Fibroblast of villous mesenchyme (primary cell): ENCODE measurements around the gene IFNAR2. TPM values are rescaled to one million over a fixed set of nuclear protein-coding genes. Genes with fewer than 3 reads are reported as not detected.

Experiments
- DNase-seq: peaks from one replicate; pipeline ENCODE4 v3.0.0-alpha.2; 2010; ENCODE audit warnings: low read depth
- H3K4me3 ChIP-seq: 2 replicates; pipeline ENCODE4 v1.5.1; 2011; ENCODE audit warnings: low read depth, mild to moderate bottlenecking, low read length
- total RNA-seq: library from RNA; depleted of rRNA; stranded (reverse); fragments of >200 nt; gene quantifications from 2 replicates; pipeline ENCODE4 v1.2.3, GENCODE V29; 2012
- TF ChIP-seq, protein P1 (sequence below): IDR thresholded peaks from 2 replicates; pipeline ENCODE4 v1.5.1; 2012; ENCODE audit warnings: low read depth, mild to moderate bottlenecking, low read length; ENCODE audit not compliant: insufficient read depth

The IFNAR2 gene
- total RNA-seq, 1 donor: 5.2 TPM

DNA sequence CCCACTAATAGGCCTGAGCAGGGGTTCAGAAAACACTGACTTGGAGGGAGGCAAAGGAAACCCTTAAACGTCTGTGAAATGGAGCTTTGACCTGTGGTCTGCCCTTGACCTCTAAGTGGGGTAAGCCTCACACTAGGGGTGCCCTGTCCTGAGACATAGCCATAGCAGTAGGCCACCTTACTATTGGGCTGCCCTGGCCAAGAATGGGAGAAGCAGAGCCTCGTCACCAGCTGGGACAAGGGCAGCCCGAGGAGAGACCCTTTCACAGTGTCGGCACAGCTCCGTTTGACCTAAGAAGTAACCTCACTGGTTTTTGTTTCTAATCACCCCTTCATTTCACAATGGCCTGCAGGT, 26.4 kb upstream of the IFNAR2 start:
- H3K4me3 ChIP-seq: no peak overlapping the region
- no peak for DNase-seq
- TF ChIP-seq, protein P1, sequence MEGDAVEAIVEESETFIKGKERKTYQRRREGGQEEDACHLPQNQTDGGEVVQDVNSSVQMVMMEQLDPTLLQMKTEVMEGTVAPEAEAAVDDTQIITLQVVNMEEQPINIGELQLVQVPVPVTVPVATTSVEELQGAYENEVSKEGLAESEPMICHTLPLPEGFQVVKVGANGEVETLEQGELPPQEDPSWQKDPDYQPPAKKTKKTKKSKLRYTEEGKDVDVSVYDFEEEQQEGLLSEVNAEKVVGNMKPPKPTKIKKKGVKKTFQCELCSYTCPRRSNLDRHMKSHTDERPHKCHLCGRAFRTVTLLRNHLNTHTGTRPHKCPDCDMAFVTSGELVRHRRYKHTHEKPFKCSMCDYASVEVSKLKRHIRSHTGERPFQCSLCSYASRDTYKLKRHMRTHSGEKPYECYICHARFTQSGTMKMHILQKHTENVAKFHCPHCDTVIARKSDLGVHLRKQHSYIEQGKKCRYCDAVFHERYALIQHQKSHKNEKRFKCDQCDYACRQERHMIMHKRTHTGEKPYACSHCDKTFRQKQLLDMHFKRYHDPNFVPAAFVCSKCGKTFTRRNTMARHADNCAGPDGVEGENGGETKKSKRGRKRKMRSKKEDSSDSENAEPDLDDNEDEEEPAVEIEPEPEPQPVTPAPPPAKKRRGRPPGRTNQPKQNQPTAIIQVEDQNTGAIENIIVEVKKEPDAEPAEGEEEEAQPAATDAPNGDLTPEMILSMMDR: no peak

DNA sequence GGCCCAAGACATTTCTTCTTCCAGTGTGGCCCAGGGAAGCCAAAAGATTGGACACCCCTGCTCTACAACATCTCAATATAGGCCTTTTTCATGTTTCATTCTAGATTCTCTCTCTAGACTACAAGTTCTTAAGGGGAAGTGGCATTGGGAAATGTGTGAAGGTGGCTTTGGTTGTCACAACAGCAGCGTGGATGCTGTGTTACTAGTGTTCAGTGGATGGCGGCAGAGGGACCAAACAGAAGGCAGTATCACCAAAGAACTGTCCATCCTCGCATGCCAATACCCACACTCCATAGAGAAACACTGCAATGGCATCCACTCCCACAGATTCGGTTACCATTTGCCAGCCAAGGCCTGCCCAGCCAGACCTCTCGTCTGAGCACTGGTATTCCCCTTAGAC, 24.3 kb upstream of the IFNAR2 start:
- DNase-seq: no peak
- H3K4me3 ChIP-seq: no peak overlapping the region
- TF ChIP-seq, protein P1: no peak

DNA sequence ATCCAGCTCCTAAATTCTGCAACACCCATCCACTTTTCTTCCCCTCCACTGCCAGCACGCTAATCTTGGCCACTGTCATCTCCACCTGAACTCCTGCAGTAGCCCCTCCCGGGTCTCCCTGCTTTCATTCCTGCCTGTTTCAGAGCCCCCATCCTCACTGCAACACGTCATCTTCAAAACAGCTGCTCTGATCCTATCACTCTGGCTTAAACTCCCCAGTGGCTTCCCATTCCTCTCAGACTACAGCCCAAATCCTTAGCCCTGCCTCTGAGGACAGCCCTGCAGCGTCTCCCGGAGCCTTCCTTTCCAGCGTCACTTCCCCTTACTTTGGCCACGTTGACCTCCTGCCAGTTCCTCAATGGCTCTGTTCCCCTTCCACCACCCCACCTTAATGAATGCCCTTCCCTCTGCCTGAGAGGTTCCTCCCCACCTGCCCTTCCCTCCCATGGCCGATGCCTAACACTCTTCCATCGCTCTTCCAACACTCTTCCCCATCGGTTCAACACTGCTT, 22.9 kb upstream of the IFNAR2 start:
- no peak overlapping the region for H3K4me3 ChIP-seq

DNA sequence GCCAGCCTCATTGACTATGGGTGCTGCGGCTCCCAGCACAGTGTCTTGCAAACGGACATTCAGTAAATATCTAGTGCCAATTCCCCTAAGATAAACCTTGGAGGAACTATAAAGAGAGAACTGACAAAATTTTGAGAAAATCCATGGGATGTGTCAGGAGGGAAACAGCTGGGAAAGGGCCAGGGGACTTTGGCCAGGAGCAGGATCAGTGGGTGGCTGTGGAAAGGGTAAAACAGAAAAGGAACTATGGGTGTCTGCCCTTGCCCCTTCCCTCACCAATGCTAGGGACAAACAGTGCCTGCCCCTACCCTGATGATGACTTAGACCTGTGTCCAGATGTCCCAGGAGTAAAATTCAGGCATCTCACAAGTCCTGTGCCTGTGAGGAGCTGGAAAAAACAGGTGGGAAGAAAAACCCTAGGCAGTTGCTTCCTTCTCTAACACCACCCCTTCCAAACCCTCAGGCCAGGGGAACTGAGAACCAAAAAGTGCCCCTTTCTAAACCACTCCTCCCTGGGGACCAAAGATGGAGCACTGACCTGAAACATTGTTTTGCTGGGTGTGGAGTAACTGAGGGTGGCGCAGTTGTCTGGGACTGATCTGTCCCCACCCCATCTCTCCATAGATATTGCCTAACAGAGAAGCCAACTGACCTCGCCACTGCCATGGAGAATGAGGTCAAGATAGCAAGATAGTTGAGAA, 22.1 kb upstream of the IFNAR2 start:
- no peak overlapping the region for H3K4me3 ChIP-seq
- DNase-seq: no peak
- TF ChIP-seq, protein P1: no peak

More for the DNA sequence above, 22.9 kb upstream of the IFNAR2 start:
- no peak for DNase-seq
- TF ChIP-seq, protein P1: no peak

DNA sequence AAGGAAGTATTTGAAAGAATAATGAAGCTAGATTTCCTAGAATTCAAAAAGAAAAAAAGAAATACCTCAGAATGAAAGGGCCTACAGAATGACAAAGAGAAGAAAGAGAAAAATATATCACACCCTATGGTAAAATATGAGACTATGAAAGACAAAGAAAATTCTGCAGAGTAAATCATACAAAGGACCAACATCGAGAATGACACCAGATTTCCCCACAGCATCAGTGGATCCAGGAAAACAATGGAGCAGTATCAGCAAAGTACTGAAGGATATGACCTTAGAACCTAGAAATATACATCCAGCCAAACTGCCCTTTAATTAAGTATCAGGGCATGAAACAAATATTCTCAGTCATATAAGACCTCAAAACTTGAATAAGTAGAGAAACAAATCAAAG, 21.2 kb upstream of the IFNAR2 start:
- DNase-seq: no peak
- TF ChIP-seq, protein P1: no peak
- H3K4me3 ChIP-seq: no peak overlapping the region

DNA sequence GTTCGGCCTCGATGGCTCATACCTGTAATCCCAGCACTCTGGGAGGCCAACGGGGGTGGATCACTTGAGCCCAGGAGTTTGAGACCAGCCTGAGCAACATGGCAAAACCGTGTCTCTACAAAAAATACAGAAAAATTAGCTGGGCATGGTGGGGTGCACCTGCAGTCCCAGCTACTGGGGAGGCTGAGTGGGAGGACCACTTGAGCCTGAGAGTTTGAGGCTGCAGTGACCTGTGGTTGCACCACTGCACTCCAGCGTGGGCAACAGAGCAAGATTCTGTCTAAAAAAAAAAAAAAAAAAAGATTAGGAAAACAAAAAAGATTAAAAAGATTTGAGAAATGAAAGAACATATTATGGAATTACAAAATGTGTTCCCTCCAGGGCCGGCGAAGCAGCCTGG, 18.4 kb upstream of the IFNAR2 start:
- TF ChIP-seq, protein P1: no peak
- H3K4me3 ChIP-seq: no peak overlapping the region
- no peak for DNase-seq

DNA sequence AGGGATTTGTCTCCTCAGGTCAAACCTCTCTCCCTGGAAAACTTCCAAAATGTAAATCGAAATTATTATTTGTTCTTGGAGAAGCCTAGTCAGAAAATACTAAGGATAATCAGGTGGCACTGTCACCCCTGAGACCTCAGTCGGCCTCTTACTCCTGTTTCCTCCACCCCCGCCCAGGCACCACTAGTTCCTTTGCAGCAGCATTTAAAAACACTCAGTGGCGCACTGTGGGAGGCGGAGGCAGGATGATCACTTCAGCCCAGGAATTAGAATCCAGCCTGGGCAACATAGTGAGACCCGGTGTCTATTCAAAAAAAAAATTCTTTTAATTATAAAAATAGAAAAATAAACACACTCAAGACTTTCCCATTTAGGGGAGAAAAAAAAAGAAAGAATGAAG, 18.0 kb upstream of the IFNAR2 start:
- no peak for DNase-seq
- H3K4me3 ChIP-seq: no peak overlapping the region
- TF ChIP-seq, protein P1: no peak
